ENCODE results near the gene TSSK1B. TPM values are rescaled to one million over a fixed set of nuclear protein-coding genes. Genes with fewer than 3 reads are reported as not detected.

TSSK1B gene
- total RNA-seq, 1 experiment from 2014 or later = 0.17 TPM

DNA sequence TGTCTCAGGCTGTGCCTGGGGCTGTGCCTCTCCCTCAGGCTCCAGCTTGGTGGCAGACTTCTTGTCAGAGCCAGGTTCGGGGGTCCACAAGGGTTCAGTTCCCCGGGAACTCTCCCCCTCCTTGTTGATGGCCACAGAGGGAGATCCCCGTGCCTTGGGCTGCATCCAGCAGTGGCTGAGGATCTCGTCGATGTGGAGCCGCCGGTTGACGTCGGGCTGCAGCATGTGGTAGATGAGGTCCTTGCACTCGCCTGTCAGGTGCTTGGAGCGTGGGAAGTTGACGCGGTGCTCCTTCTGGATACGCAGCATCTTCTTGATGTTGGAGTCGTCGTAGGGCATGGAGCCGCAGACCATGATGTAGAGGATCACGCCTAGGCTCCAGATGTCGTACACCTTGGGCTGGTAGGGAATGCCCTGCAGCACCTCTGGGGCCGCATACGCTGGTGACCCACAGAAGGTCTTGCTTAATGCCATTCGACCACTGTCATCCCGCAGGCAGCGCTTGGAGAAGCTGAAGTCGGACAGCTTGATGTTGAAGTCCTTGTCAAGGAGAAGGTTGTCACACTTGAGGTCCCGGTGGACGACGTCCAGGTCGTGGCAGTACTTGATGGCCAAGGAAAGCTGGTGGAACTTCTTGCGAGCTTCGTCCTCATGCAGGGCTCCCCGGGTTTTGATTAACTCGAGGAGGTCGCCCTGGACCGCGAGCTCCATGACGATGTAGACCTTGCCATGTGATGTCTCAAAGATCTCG lies 752 bp downstream of the TSSK1B start:
- no peaks in the 10 kb centered on the region for H3K79me2 ChIP-seq (ENCODE audit: insufficient read depth, low read length)
- H3K9ac ChIP-seq (ENCODE audit: extremely low read depth, insufficient read length, low read length) = no peak overlapping the region
- Mint-ChIP-seq H3K4me3 (no peak overlapping the region), H3K36me3 (ENCODE audit: insufficient read depth in 1 of 3, low read depth in 3 of 3) (no peaks in the 10 kb centered on the region; a peak in 1 of 7 replicates), H3K9me3 (peaks cover 0 to 2% of the 10 kb centered on the region in 2 experiments; a peak in 1 of 5 replicates), H3K4me1 (no peaks in the 10 kb centered on the region), H3K27me3 (ENCODE audit: low read depth) (no peaks in the 10 kb centered on the region; the same call in 1 of the 2 replicates), H3K27ac (no peak overlapping the region)
- H3K23ac ChIP-seq (ENCODE audit: insufficient read length, low read depth, low read length) = no peak overlapping the region
- DNase-seq = no peak
- H3K4me1 ChIP-seq (ENCODE audit: insufficient read depth, low read length) = no peaks in the 10 kb centered on the region
- H2AK5ac ChIP-seq (ENCODE audit: insufficient read length, low read length) = no peak overlapping the region
- no peak overlapping the region for H3K18ac ChIP-seq (ENCODE audit: insufficient read length, low read depth, low read length)
- no peak overlapping the region for H2BK20ac ChIP-seq (ENCODE audit: low read depth, low read length, poor library complexity, severe bottlenecking)
- H3K27ac ChIP-seq (ENCODE audit: insufficient read length, low read depth, low read length) = no peak overlapping the region
- H3K9me3 ChIP-seq (ENCODE audit: control insufficient read depth, low read depth, low read length) = no peaks in the 10 kb centered on the region
- no peak overlapping the region for H3T11ph ChIP-seq (ENCODE audit: low read length)
- no peak overlapping the region for H4K91ac ChIP-seq (ENCODE audit: insufficient read length, low read depth, low read length)
- H3K56ac ChIP-seq (ENCODE audit: insufficient read length, low read depth, low read length) = no peak overlapping the region
- H4K5ac ChIP-seq (ENCODE audit: insufficient read length, low read depth, low read length) = no peak overlapping the region
- no peak overlapping the region for H2BK5ac ChIP-seq (ENCODE audit: insufficient read length, low read length)
- H3K4me2 ChIP-seq (ENCODE audit: insufficient read depth, insufficient read length, low read length) = no peak overlapping the region
- no peak overlapping the region for H3K4ac ChIP-seq (ENCODE audit: low read depth, low read length)
- no peak overlapping the region for H2BK120ac ChIP-seq (ENCODE audit: low read depth, low read length, poor library complexity, severe bottlenecking)
- TF ChIP-seq, protein P1, sequence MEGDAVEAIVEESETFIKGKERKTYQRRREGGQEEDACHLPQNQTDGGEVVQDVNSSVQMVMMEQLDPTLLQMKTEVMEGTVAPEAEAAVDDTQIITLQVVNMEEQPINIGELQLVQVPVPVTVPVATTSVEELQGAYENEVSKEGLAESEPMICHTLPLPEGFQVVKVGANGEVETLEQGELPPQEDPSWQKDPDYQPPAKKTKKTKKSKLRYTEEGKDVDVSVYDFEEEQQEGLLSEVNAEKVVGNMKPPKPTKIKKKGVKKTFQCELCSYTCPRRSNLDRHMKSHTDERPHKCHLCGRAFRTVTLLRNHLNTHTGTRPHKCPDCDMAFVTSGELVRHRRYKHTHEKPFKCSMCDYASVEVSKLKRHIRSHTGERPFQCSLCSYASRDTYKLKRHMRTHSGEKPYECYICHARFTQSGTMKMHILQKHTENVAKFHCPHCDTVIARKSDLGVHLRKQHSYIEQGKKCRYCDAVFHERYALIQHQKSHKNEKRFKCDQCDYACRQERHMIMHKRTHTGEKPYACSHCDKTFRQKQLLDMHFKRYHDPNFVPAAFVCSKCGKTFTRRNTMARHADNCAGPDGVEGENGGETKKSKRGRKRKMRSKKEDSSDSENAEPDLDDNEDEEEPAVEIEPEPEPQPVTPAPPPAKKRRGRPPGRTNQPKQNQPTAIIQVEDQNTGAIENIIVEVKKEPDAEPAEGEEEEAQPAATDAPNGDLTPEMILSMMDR (conservative IDR thresholded peaks at IDR 0.05) = no peak
- no peak overlapping the region for H2BK12ac ChIP-seq (ENCODE audit: insufficient read length, low read depth, low read length)
- no peaks in the 10 kb centered on the region for H4K20me1 ChIP-seq (ENCODE audit: control insufficient read depth, insufficient read depth, insufficient read length)
- no peaks in the 10 kb centered on the region for H3K79me1 ChIP-seq (ENCODE audit: insufficient read depth, low read depth, low read length, poor library complexity, severe bottlenecking)
- WGBS (ENCODE audit: extremely low coverage, insufficient read length, low lambda C conversion rate) = no CpG with 5 or more reads among the region's 38 CpGs
- H3K14ac ChIP-seq (ENCODE audit: insufficient read depth, low read length) = no peak overlapping the region
- no peaks in the 10 kb centered on the region for H3K23me2 ChIP-seq (ENCODE audit: insufficient read length, low read depth, low read length, poor library complexity, severe bottlenecking)
- no peak overlapping the region for H2BK15ac ChIP-seq (ENCODE audit: low read depth, low read length)
- H3K27me3 ChIP-seq (ENCODE audit: insufficient read depth, low read length) = no peaks in the 10 kb centered on the region; the same call in 1 of the 2 replicates
- no peak overlapping the region for H4K8ac ChIP-seq (replicated peaks; ENCODE audit: insufficient read length, low read depth, low read length)
- H2AFZ ChIP-seq (ENCODE audit: low read length) = no peak overlapping the region

All from H9 (cell line).